PC-3 (cell line): Measurements from ENCODE around the gene ADK. TPM values are rescaled to one million over a fixed set of nuclear protein-coding genes. Genes with fewer than 3 reads are reported as not detected.

Experiments
- ATAC-seq: fragments of 200-7000 bp; cut with Tn5 transposase; 2 replicates; pipeline ENCODE4 v1.9.1; 2020; ENCODE audit warnings: mild to moderate bottlenecking, moderate library complexity
- BruUV-seq: library from RNA; stranded (reverse); fragments of 400-500 nt; replicated peaks from 2 replicates; lab custom pipeline; 2021; lab: Mats Ljungman, UMichigan
- CTCF ChIA-PET: fragments of 300-600 bp; sonication (Branson Sonifier 250); formaldehyde crosslinking; loops from one replicate; lab custom pipeline; 2022; ENCODE audit warnings: antibody characterized with exemption; lab: Charles Lee
- POLR2A ChIA-PET: fragments of 300-600 bp; sonication (Branson Sonifier 250); formaldehyde crosslinking; loops from one replicate; lab custom pipeline; 2022; ENCODE audit warnings: antibody characterized with exemption; ENCODE audit not compliant: unreplicated experiment; lab: Charles Lee
- DNase-seq: peaks from one replicate; pipeline ENCODE4 v3.0.0-alpha.2; 2015
- H2AFZ ChIP-seq: fragments of 300-600 bp; sonication (generic); 2 replicates; pipeline ENCODE4 v1.6.0; 2016; ENCODE audit warnings: antibody characterized with exemption, low read length
- H3F3A ChIP-seq: fragments of 300-600 bp; sonication (generic); one replicate; pipeline ENCODE4 v1.6.0; 2017; ENCODE audit warnings: antibody characterized with exemption, low read length, control low read depth, mild to moderate bottlenecking; ENCODE audit not compliant: unreplicated experiment
- H3K27ac ChIP-seq: fragments of 300-600 bp; sonication (generic); 2 replicates; pipeline ENCODE4 v1.5.1; 2016; ENCODE audit warnings: mild to moderate bottlenecking, low read length
- H3K27me3 ChIP-seq: fragments of 300-600 bp; sonication (generic); 2 replicates; pipeline ENCODE4 v1.6.1; 2016; ENCODE audit warnings: low read length, mixed read lengths
- H3K36me3 ChIP-seq: fragments of 300-600 bp; sonication (generic); 2 replicates; pipeline ENCODE4 v1.6.1; 2016; ENCODE audit warnings: low read depth, mixed run types, low read length, mixed read lengths
- H3K4me1 ChIP-seq: fragments of 300-600 bp; sonication (generic); 2 replicates; pipeline ENCODE4 v1.5.1; 2016; ENCODE audit warnings: low read length; ENCODE audit not compliant: insufficient read depth
- H3K4me2 ChIP-seq: fragments of 300-600 bp; sonication (generic); 2 replicates; pipeline ENCODE4 v1.6.0; 2016; ENCODE audit warnings: low read length
- H3K4me3 ChIP-seq: fragments of 300-600 bp; sonication (generic); 2 replicates; pipeline ENCODE4 v1.5.1; 2016; ENCODE audit warnings: mild to moderate bottlenecking, low read length, mixed read lengths
- H3K79me2 ChIP-seq: fragments of 300-600 bp; sonication (generic); 2 replicates; pipeline ENCODE4 v1.6.1; 2017; ENCODE audit warnings: low read length, mixed read lengths
- H3K9ac ChIP-seq: fragments of 300-600 bp; sonication (generic); 2 replicates; pipeline ENCODE4 v1.6.0; 2016; ENCODE audit warnings: mild to moderate bottlenecking, low read length
- H3K9me2 ChIP-seq: fragments of 300-600 bp; sonication (generic); replicated peaks from 2 replicates; pipeline ENCODE4 v1.6.1; 2016; ENCODE audit warnings: mixed run types, low read length, mixed read lengths
- H3K9me3 ChIP-seq: fragments of 300-600 bp; sonication (generic); 2 replicates; pipeline ENCODE4 v1.6.1; 2016; ENCODE audit warnings: low read length, mixed read lengths
- H4K20me1 ChIP-seq: fragments of 300-600 bp; sonication (generic); 2 replicates; pipeline ENCODE4 v1.6.1; 2016; ENCODE audit warnings: low read length, mixed read lengths
- CTCF ChIP-seq: fragments of 300-600 bp; sonication (generic); conservative IDR thresholded peaks from 2 replicates; pipeline ENCODE4 v1.5.1; 2017; ENCODE audit warnings: antibody characterized with exemption, low read depth, mild to moderate bottlenecking, low read length
- EZH2 ChIP-seq: fragments of 300-600 bp; sonication (generic); IDR thresholded peaks from one replicate; pipeline ENCODE4 v1.6.1; 2017; ENCODE audit warnings: antibody characterized with exemption, mild to moderate bottlenecking, low read length; ENCODE audit not compliant: unreplicated experiment
- EZH2phosphoT487 ChIP-seq: fragments of 300-600 bp; sonication (generic); IDR thresholded peaks from 2 replicates; pipeline ENCODE4 v1.6.1; 2018; ENCODE audit warnings: mild to moderate bottlenecking, antibody characterized with exemption, low read length, borderline replicate concordance
- intact Hi-C: fragments of 100-400 bp; cut with micrococcal nuclease; formaldehyde crosslinking; loops from 2 replicates; pipeline ENCODE4 v1.9.0; 2023
- total RNA-seq: library from RNA; depleted of rRNA; stranded (reverse); fragments of >200 nt; gene quantifications from 2 replicates; pipeline ENCODE4 v1.2.3, GENCODE V29; 2014

ADK gene
- total RNA-seq, 1 experiment from 2014 or later: 256 TPM

- Histone ChIP-seq H3K9me3 (no peaks in the 10 kb centered on the region), H3K4me2 (no peak overlapping the region), H2AFZ (no peak overlapping the region), H3K79me2 (no peaks in the 10 kb centered on the region), H3K27me3 (no peaks in the 10 kb centered on the region), H3F3A (peaks cover 5% of the 10 kb centered on the region), H3K4me1 (no peaks in the 10 kb centered on the region), H4K20me1 (no peaks in the 10 kb centered on the region), H3K9ac (no peak overlapping the region), H3K9me2 (no peaks in the 10 kb centered on the region), H3K27ac (no peak overlapping the region), H3K36me3 (0 out of 2 replicates have a peak, but pooled peaks cover 4% of the 10 kb centered on the region), H3K4me3 (no peak overlapping the region)
- no peak for ATAC-seq
- no peak for TF ChIP-seq EZH2phosphoT487
- no peak for TF ChIP-seq EZH2
- TF ChIP-seq CTCF: no peak
- ChIA-PET POLR2A (interaction anchor here (1.0 kb wide), 1 partner anchor 13 kb away, joined by 3 read pairs; no protein-coding TSS in a partner anchor), CTCF (no interaction called here)
- DNase-seq: no peak
- intact Hi-C loops: no loop called here
- no TSS peak for BruUV-seq
These were observed 540.1 kb downstream of the ADK start for GRCh38 chr10:74691164-74691563.

DNA sequence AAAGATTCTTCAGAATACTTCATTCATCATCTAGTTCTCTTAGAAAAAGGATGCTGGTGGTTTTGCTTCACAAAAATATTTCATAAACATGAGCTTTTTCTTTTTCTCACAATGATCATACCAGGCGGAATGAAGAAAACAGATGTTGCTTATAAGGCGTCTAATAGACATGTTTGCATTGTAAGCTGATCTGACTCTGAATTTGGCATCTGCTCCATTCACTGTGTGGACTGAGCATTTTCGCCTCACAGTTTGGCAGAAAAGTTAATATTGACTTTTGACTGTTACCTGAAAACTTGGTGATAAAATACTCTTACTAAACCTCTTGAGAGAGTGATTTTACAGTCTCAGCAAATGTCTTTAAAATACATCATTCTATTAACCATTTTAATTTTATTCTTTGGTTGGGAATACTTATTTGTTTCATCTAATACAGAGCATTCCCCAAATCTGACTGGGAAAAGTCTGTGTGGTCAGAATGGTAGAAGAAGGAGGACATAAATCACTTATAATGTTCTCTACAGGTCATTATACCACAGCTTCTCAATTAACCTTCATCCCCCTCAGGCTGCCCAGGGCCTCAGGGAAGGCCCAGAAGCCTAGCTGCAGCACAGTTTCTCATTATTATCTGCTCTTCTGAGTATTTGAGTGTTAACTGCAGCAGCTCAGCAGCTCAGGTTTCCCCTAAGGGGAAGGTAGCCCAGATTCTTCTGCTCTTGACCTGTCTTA lies 553.8 kb downstream of the ADK start:
- peak; percentile 95 for DNase-seq
- H3K9ac ChIP-seq: no peak overlapping the region
- H3K9me3 ChIP-seq: no peaks in the 10 kb centered on the region
- H3K27me3 ChIP-seq: no peaks in the 10 kb centered on the region
- ChIA-PET CTCF (interaction anchor here (1.1 kb wide), 1 partner anchor 317 kb away, joined by 3 read pairs; no protein-coding TSS in a partner anchor), POLR2A (interaction anchor here (0.6 to 1.1 kb wide), 4 partner anchors 10 to 82 kb away, joined by 3 to 6 read pairs (median 4); no protein-coding TSS in a partner anchor)
- H3K79me2 ChIP-seq: no peaks in the 10 kb centered on the region
- peaks cover 15% of the 10 kb centered on the region for H3K4me1 ChIP-seq
- peak overlapping the region; percentile 6 for H3K4me2 ChIP-seq
- H4K20me1 ChIP-seq: no peaks in the 10 kb centered on the region
- H2AFZ ChIP-seq: no peak overlapping the region
- H3K36me3 ChIP-seq: peaks cover 17% of the 10 kb centered on the region; the same call in 1 of the 2 replicates
- peak; percentile 95 for ATAC-seq
- H3K27ac ChIP-seq: peak overlapping the region; percentile 28
- intact Hi-C loops: loop anchor here (1.0 to 2.0 kb wide), 5 partner anchors 21 to 438 kb away; partner anchors contain the start of gene KAT6B
- H3K9me2 ChIP-seq: no peaks in the 10 kb centered on the region
- no peak overlapping the region for H3K4me3 ChIP-seq
- BruUV-seq: no TSS peak
- peaks cover 10% of the 10 kb centered on the region for H3F3A ChIP-seq
- TF ChIP-seq EZH2phosphoT487 (no peak), CTCF (no peak), EZH2 (no peak)
